Muscle layer of duodenum (tissue), 2 donors: Measurements from ENCODE around the gene ASTL.

Experiments
- H3K27ac ChIP-seq: one replicate; pipeline ENCODE4 v1.7.0; 2013; ENCODE audit warnings: mild to moderate bottlenecking, low read length
- H3K27me3 ChIP-seq: one replicate; pipeline ENCODE4 v1.7.0; 2013; ENCODE audit warnings: low read depth, mild to moderate bottlenecking, control low read depth, low read length
- H3K36me3 ChIP-seq, 2 donors: one replicate each; pipeline ENCODE4 v1.7.0; 2013; ENCODE audit warnings: low read length in 2 of 2, control low read depth in 1 of 2, mild to moderate bottlenecking in 1 of 2; ENCODE audit not compliant: insufficient read depth in 2 of 2, control insufficient read depth in 1 of 2
- H3K4me1 ChIP-seq, 2 donors: one replicate each; pipeline ENCODE4 v1.7.0; 2013; ENCODE audit warnings: low read length in 2 of 2, mild to moderate bottlenecking in 2 of 2, control low read depth in 1 of 2, moderate library complexity in 1 of 2; ENCODE audit not compliant: insufficient read depth in 2 of 2, control insufficient read depth in 1 of 2
- H3K4me3 ChIP-seq, 2 donors: one replicate each; pipeline ENCODE4 v1.7.0; 2013; ENCODE audit warnings: low read length in 2 of 2, low read depth in 1 of 2, mild to moderate bottlenecking in 1 of 2
- H3K9me3 ChIP-seq, 2 donors: one replicate each; pipeline ENCODE4 v1.7.0; 2013; ENCODE audit warnings: low read length in 2 of 2, control low read depth in 1 of 2, mild to moderate bottlenecking in 1 of 2; ENCODE audit not compliant: control insufficient read depth in 1 of 2
- donor health status: healthy.

Gene ASTL

GRCh38 chr2:96150007-96150640, 11.8 kb upstream of the ASTL start:
- H3K4me3 ChIP-seq, result no peak overlapping the region
- no peaks in the 10 kb centered on the region for H3K9me3 ChIP-seq
- H3K27me3 ChIP-seq, result no peaks in the 10 kb centered on the region
- peaks cover 0 to 10% of the 10 kb centered on the region in 2 donors for H3K4me1 ChIP-seq
- no peaks in the 10 kb centered on the region for H3K36me3 ChIP-seq
- H3K27ac ChIP-seq, result no peak overlapping the region

DNA sequence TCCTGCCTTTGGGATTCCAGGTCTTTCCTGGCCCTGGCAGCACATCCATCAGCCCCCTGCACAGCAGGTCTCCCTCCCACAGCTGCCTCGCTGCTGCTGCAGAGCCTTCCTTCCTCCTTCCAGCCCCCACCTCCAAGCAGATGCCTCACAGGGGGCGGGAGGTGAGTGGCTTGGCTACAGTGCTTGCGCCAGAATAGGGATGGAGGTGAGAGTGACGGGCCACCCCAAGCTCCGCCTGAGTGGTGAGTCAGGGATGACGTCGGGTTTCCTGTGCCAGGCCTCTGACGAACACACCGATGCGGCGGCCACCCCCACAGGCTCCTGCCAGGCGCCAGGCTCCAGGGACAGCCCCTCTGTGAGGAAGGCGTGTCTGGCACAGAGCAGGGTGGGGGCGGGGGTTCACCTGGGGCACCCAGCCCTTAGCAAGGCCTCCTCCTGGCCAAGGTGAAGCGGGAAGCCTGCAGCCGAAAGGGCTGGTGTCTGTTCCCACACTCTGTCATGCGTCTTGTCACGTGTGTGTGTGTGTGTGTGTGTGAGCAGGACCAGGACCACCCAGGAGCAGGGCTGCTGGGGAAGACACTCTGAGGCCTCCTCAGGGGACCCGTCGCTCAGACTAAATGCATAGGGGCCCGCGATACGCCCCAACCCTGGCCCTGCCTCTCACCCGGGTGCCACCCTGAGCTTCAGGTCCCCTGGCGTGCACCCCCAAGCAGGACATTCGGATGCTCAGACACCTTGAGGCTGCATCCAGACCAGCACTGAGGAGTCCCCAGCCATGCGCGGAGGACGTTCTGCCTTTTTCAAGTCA, 10.3 kb upstream of the ASTL start:
- H3K4me3 ChIP-seq, result no peak overlapping the region
- H3K4me1 ChIP-seq, result peaks cover 0 to 18% of the 10 kb centered on the region in 2 donors

GRCh38 chr2:96147593-96148201, 9.4 kb upstream of the ASTL start:
- Histone ChIP-seq H3K27ac (no peak overlapping the region), H3K4me1 (peaks cover 0 to 18% of the 10 kb centered on the region in 2 donors), H3K9me3 (no peaks in the 10 kb centered on the region), H3K36me3 (no peaks in the 10 kb centered on the region), H3K27me3 (no peaks in the 10 kb centered on the region), H3K4me3 (no peak overlapping the region)

More for the DNA sequence above, 10.3 kb upstream of the ASTL start:
- no peaks in the 10 kb centered on the region for H3K27me3 ChIP-seq
- H3K36me3 ChIP-seq, result no peaks in the 10 kb centered on the region
- H3K9me3 ChIP-seq, result no peaks in the 10 kb centered on the region
- no peak overlapping the region for H3K27ac ChIP-seq

- H3K27me3 ChIP-seq, result no peaks in the 10 kb centered on the region
- no peak overlapping the region for H3K27ac ChIP-seq
- H3K36me3 ChIP-seq, result no peaks in the 10 kb centered on the region
- H3K4me3 ChIP-seq, result no peak overlapping the region
- no peaks in the 10 kb centered on the region for H3K9me3 ChIP-seq
- peaks cover 0 to 18% of the 10 kb centered on the region in 2 donors for H3K4me1 ChIP-seq
Measured at GRCh38 chr2:96146881-96147592, 8.7 kb upstream of the ASTL start.

DNA sequence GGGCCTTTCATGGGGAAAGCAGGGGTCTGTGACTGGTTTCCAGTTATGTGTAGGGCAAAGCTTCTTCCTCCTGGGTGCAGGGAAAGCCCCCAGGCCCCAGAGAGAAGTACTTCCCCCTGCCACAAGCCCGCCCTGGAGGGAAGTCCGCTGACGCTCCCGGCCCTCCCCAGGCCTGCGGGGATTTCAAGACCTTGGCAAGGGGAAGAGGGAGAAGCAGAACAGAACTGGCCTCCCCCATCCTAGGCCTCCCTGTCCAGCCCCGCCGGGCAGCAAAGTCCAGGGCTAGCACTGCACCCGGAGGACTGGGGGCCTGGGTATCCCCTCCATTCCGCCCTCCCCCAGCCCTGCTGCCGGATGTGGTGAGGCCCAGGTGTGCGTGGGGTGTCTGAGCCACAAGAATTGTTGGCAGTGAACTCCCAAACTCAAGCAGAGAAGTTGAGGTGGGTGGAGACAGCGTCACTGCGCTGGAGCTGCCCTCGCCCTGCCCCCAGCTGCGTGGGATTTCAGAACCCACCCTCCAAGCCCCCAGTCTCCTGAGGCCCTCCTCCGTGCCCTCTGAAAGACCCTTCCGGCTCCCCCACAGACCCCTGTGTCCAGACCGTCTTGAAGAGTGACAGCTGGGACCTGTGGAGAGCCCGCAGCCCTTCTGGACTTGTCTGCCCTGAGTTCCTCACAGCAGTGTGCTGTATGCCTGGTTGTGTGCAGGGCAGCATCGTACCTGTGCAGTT, 8.0 kb upstream of the ASTL start:
- peaks cover 0 to 18% of the 10 kb centered on the region in 2 donors for H3K4me1 ChIP-seq
- peak overlapping the region; percentile 65 for H3K27ac ChIP-seq
- H3K9me3 ChIP-seq, result no peaks in the 10 kb centered on the region
- no peaks in the 10 kb centered on the region for H3K36me3 ChIP-seq
- peak overlapping the region in 1 of 2 donors; percentile 7 for H3K4me3 ChIP-seq
- no peaks in the 10 kb centered on the region for H3K27me3 ChIP-seq

DNA sequence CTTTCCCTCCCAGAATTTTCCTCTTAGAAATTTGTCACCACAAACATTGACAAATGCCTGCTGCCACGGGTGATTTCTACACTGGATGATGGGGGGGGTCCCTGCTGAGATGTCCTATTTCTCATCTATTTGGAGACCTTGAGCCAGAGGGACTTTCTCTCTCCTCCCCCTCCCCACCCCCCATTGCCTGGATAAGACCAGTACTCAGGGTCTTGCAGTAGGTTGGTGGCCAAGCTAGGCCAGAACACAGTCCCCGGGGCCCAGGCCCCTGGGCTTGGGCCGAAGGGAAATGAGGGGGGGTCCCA, 7.5 kb upstream of the ASTL start:
- H3K36me3 ChIP-seq, result no peaks in the 10 kb centered on the region
- H3K27me3 ChIP-seq, result no peaks in the 10 kb centered on the region
- no peaks in the 10 kb centered on the region for H3K9me3 ChIP-seq
- peak overlapping the region; percentile 65 for H3K27ac ChIP-seq
- peak overlapping the region in 1 of 2 donors; percentile 50 for H3K4me3 ChIP-seq
- H3K4me1 ChIP-seq, result peaks cover 0 to 18% of the 10 kb centered on the region in 2 donors

- Histone ChIP-seq H3K9me3 (no peaks in the 10 kb centered on the region), H3K36me3 (no peaks in the 10 kb centered on the region), H3K27ac (peak within 1 kb of the TSS; percentile 65), H3K27me3 (no peaks in the 10 kb centered on the region), H3K4me3 (peak within 1 kb of the TSS; percentile 50 to 54), H3K4me1 (peaks cover 0 to 18% of the 10 kb centered on the region in 2 donors)
Measured at GRCh38 chr2:96145036-96145847, 6.9 kb upstream of the ASTL start, which contains the start of gene DUSP2. DUSP2 (minus strand) TSS chr2:96145440; CDS start chr2:96145354, 86 bp downstream.

DNA sequence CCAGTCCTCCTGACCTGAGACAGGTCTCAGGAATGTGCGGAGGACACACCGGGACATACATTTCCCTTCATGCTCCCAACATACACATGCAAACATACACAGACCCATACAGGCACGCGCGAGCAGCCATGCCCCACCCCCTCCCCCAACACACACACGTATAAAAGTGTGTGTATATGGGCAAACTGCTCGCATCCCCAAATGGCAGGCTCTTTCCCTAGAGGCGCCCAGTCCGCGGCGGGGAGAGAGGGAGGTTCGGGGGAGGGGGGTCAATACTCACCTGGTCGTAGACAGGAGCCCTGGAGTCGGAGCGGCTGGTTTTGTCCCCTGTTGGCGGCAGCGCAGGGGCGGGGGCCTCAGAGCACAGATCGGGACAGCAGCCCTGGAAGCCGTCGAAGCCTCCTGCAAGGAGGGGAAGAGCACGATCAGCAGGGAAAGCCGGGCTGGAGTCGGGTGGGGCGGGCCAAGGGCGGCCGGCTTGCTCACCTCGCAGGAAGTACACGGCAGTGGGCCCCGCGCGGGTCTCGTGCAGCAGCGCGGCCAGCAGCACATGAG, 6.3 kb upstream of the ASTL start:
- peak overlapping the region; percentile 50 to 54 for H3K4me3 ChIP-seq
- peaks cover 0 to 18% of the 10 kb centered on the region in 2 donors for H3K4me1 ChIP-seq
- H3K27ac ChIP-seq, result no peak overlapping the region
- no peaks in the 10 kb centered on the region for H3K27me3 ChIP-seq
- H3K36me3 ChIP-seq, result no peaks in the 10 kb centered on the region
- H3K9me3 ChIP-seq, result no peaks in the 10 kb centered on the region

- Histone ChIP-seq H3K27ac (no peak overlapping the region), H3K4me3 (peak overlapping the region; percentile 50 to 54), H3K27me3 (no peaks in the 10 kb centered on the region), H3K36me3 (no peaks in the 10 kb centered on the region), H3K9me3 (no peaks in the 10 kb centered on the region), H3K4me1 (peaks cover 0 to 18% of the 10 kb centered on the region in 2 donors)
Measured at GRCh38 chr2:96143848-96144480, 5.7 kb upstream of the ASTL start.
